AG10803 (cell line): Measurements from ENCODE around the gene DUSP7.

ENCODE experiments used
- DNase-seq: peaks from one replicate; pipeline ENCODE4 v3.0.0; 2010; ENCODE audit warnings: low read depth
- H3K4me3 ChIP-seq: 2 replicates; pipeline ENCODE4 v1.5.1; 2011; ENCODE audit warnings: mild to moderate bottlenecking, low read length, control low read depth
- CTCF ChIP-seq: conservative IDR thresholded peaks from 2 replicates; pipeline ENCODE4 v1.5.1; 2011; ENCODE audit warnings: mild to moderate bottlenecking, low read length, control low read depth, inconsistent platforms

Gene DUSP7

GRCh38 chr3:52032702-52033408, 23.5 kb downstream of the DUSP7 start:
- no peak for TF ChIP-seq CTCF
- H3K4me3 ChIP-seq, result no peak overlapping the region
- no peak for DNase-seq

- H3K4me3 ChIP-seq, result no peak overlapping the region
- no peak for TF ChIP-seq CTCF
- no peak for DNase-seq
Observed at GRCh38 chr3:52031896-52032295, 24.5 kb downstream of the DUSP7 start.

- no peak overlapping the region for H3K4me3 ChIP-seq
- no peak for DNase-seq
- TF ChIP-seq CTCF, result no peak
Observed at GRCh38 chr3:52030714-52031310, 25.6 kb downstream of the DUSP7 start.

GRCh38 chr3:52029535-52029934, 26.8 kb downstream of the DUSP7 start:
- no peak for TF ChIP-seq CTCF
- H3K4me3 ChIP-seq, result no peak overlapping the region
- no peak for DNase-seq

- TF ChIP-seq CTCF, result no peak
- no peak for DNase-seq
- H3K4me3 ChIP-seq, result no peak overlapping the region
Observed at GRCh38 chr3:52029053-52029452, 27.3 kb downstream of the DUSP7 start.

- H3K4me3 ChIP-seq, result no peak overlapping the region
- DNase-seq, result no peak
- no peak for TF ChIP-seq CTCF
Observed at GRCh38 chr3:52028572-52028971, 27.8 kb downstream of the DUSP7 start.

GRCh38 chr3:52026041-52026440, 30.3 kb downstream of the DUSP7 start:
- no peak overlapping the region for H3K4me3 ChIP-seq
- TF ChIP-seq CTCF, result no peak
- DNase-seq, result no peak
